HEK293T (cell line): ENCODE results near the gene WT1.

Experiments
- FOXA1 ChIP-seq: fragments of 450-650 bp; IDR thresholded peaks from 2 replicates; pipeline ENCODE4 v1.6.1; 2016; ENCODE audit warnings: mild to moderate bottlenecking
- L3MBTL2 ChIP-seq: fragments of 450-650 bp; conservative IDR thresholded peaks from 2 replicates; pipeline ENCODE4 v1.6.1; 2016; ENCODE audit warnings: mild to moderate bottlenecking
- SP1 ChIP-seq: fragments of 450-650 bp; IDR thresholded peaks from 2 replicates; pipeline ENCODE4 v1.6.1; 2017
- SUZ12 ChIP-seq: fragments of 450-650 bp; IDR thresholded peaks from 2 replicates; pipeline ENCODE4 v1.6.1; 2016; ENCODE audit warnings: mild to moderate bottlenecking

DNA sequence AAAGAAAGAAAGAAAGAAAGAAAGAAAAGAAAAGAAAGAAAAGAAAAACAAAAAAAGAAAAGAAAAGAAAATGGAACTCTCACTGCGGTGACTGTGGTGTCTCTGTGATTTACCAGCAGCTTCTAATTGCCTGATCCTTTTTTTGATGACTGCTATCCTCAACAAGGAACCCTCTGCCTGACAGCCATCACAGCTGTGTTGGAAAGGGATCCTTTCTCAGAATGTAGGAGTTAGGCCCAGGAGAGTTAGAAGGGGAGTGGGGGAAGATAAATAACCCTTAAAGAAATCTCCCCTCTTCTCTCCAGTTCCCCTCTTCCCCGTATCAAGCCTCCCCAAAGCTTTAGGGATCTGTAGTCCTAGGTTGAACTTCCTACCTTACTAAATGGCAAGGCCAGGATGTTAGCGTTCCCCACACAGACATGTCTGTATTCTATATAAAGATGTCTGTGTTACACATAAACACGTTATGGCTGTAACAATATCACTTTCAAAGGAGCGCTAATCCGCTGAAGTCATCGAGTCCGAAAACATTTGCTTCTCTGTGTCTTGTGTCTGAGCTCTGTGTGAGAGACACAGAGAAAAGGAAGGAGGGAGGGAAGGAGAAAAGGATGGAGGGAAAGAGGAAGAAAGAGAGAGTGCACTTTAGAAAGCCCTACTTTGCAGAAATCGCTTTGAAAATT is 26.8 kb upstream of the WT1 start:
- TF ChIP-seq SP1: no peak
- TF ChIP-seq FOXA1: no peak
- no peak for TF ChIP-seq SUZ12
- no peak for TF ChIP-seq L3MBTL2
